ENCODE data around the gene SLC35D2.
A peak's percentile ranks its signal among the peaks of the same experiment; 100 is the strongest.
"Not testable (repeated sequence)": the region's sequence is repeated elsewhere in the genome, so short reads cannot be mapped to it uniquely, and the experiment has no call there.

The SLC35D2 gene

GRCh38 chr9:96350866-96351265 lies 32.6 kb downstream of the SLC35D2 start:
- no peak for DNase-seq

- no peak for DNase-seq
Observed at GRCh38 chr9:96348261-96348660, 35.2 kb downstream of the SLC35D2 start.

DNA sequence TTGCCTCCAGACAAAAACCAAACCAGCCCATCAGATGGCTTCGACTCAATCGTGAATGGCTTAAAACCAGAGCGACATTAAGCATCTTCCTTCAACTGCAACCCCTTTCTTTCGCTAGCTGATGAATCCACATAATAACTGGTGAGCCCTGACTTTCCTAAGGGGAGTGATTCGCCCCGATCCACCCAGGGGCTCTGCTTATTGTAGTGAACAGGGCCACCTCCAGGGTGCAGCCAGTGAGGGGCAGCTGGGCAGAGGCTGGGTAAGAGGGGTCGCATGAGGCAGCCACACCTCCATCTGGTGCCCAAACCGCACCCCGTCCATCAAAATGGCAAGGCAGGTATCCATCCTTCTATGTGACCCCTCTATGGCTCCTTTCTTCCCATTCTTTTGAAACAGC lies 38.0 kb downstream of the SLC35D2 start:
- DNase-seq, result no peak

DNA sequence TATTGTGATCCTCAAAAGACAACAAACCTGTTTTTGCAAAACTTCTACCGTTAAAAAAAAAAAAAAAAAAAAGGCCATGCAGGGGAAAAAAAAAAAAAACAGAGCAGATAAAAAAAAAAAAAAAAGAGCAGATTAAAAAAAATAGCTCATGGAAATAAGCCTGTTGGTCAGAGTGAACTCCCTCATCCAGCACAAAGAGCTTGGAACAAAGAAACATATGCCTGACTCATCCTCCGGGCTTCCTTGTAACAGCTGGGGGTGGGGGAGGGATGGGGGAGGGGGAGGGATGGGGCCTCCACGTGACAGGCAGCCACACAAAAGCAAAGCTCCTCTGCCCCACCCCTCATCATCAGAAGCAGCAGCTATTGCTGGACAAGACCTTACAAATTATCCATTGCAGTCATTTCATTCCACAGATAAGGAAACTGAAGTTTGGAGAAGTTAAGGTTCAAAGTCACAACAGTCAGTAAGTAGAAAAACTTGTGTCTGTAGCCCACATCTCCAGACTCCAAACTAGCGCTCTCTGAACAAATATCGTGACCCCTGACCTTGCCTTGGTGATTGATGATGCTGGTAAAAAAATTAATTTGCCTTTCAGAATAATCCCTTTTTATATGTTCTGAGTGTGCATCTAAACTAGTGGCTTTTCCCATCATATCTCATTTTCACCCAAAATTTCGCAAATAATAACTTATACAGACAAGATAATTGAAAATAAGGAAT lies 38.9 kb downstream of the SLC35D2 start:
- peak; percentile 37 for DNase-seq

DNA sequence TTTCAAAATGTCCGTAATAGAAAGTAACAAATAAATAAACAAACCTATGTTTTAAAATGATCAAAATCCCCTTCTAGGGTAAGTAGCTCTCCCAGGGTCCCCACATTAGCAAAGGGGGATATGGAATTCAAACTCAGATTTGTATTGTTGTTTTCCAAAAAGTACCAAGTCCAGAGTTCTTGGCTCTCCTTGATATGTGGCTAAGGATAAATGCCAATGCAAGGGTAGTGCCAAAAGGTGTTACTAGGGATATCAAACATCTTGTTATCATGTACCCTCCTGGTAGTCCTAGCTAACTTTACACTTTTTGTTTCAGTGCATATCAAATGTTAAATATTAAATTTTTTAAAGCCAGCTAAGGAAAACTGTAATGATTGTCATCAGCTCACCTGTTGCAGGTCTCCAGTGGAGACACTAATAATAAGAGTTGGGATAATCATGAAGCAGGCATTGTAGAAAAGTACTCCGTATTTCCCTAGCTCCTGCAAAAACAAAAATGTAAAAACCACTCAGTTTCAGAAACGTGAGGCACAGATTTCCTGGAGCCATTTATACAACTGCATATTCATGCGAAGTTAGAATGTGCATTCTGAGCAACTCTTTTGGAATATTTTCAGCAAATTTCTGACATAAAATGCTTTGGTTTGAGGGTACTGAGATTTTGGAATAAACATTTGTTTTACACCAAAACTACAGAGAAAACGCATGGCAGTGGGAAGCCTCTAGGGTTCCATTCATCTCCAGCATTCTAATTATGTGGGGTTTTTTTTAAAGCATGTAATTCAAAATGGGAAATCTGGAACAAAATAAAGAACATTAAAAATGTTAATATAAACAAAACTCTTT lies 39.8 kb downstream of the SLC35D2 start:
- DNase-seq, result no peak

DNA sequence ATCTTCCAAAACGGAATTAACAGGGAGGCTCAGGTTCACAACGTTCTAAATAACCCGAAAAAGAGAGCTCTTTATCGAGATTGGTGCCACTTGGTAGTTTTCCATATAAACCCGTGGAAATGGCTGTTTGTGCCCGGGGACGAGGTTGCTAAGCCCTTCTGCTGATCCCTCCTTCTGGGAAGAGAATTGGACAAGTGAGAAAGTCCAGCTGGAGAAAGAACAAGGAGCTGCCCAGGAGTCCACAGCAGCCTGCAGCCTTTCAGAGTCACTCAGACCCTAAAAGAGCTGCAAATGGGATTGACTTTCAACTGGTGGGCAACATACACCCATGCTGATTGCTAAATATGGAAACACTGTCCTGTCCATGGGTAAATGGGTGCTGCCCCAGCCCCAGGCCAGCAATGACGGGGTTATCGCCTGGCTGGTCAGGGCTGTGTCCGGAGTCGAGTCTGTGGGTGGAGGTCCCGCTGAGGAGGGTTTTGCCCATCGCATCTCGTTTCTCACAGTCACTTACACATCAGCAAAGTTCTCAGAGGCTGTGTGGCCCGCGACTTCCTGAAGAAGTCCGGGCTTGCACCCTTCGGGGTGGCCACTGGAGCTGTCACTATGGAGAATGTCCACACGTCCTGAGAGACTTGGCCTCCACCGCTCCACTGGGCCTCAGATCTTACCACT lies 40.8 kb downstream of the SLC35D2 start:
- DNase-seq, result no peak

DNA sequence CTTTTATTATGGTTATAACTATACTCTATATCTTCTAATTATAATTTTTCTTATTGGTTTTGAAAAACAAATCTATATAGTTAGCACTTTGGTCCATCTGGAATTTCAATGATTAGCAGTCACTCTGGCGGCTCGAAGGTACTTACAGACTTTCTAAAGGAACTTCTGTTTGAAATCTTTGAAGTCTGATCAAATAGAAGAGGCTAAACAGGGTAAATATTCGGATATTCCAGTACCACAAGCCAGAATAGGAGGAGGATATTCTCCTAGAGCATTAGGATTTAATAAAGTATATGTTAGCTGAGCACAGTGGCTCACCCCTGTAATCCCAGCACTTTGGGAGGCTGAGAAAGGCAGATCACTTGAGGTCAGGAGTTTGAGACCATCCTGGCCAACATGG lies 42.8 kb downstream of the SLC35D2 start:
- no peak for DNase-seq

- no peak for DNase-seq
Observed at GRCh38 chr9:96338299-96338698, 45.2 kb downstream of the SLC35D2 start.

- no peak for DNase-seq
Observed at GRCh38 chr9:96333958-96334357, 49.6 kb downstream of the SLC35D2 start.

DNA sequence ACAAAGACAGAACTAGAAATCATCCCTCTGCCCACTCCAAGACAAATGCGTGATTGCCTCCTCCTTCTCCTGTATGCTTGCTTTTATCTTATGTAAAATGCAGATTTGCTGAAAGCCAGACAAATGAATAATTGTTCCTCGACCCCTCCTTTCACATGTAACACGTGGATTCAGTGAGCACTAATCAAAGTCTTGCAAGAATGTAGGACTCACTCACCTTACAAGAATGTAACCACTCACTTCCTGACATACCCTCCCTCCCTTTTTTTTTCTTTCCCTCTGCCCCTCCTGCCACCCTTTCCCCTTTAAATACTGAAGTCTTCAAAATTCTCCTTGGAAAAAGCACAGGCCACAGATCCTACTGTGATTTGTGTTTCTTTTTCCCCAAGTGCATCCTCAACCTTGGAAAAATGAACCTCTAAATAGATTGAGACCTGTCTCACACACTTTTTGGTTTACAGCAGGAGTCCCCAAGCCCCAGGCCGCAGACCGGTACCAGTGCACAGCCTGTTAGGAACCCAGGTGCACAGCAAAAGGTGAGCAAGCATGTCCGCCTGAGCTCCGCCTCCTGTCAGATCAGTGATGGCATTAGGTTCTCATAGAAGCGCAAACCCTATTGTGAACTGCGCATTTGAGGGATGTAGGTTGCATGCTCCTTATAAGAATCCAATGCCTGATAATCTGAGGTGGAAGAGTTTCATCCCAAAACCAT lies 52.1 kb downstream of the SLC35D2 start:
- no peak for DNase-seq

DNA sequence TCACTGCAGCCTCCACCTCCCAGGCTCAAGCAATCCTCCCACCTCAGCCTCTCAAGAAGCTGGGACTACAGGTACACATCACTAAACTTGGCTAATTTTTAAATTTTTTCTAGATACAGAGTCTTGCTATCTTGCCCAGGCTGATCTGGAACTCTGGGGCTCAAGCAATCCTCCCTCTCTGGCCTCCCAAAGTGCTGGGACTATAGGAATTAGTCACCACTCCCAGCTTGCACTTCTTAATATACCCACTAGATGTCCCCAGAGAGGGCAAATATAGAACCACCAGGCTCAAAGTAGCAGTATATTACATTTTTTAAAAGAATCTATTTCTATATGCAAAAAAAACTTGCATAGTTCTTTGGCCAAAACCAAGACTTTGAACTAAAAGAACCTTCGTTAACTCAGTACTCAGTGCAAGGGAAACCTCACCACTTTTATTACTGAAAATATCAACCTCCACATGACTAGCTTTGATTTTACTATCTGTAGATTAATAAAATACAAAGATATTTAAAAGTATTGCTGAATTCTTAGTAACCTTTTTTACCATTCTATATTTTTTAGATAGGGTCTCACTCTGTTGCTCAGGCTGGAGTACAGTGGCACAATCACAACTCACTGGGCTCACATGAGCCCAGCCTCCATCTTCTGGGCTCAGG lies 55.7 kb downstream of the SLC35D2 start:
- DNase-seq, result peak; percentile 12

- no peak for DNase-seq
Observed at GRCh38 chr9:96323169-96323568, 60.3 kb downstream of the SLC35D2 start.

DNA sequence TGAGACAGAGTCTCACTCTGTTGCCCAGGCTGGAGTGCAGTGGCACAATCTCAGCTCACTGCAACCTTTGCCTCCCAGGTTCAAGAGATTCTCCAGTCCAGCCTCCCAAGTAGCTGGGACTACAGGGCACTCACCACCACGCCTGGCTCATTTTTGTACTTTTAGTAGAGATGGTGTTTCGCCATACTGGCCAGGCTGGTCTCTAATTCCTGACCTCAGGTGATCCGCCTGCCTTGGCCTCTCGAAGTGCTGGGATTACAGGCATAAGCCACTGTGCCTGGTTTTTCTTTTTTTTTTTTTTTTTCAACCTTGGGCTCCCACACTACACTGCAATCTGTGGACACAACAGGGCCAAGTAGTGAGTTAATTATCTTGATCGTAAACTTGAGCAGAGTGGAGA lies 60.8 kb downstream of the SLC35D2 start:
- not testable (repeated sequence) for DNase-seq

DNA sequence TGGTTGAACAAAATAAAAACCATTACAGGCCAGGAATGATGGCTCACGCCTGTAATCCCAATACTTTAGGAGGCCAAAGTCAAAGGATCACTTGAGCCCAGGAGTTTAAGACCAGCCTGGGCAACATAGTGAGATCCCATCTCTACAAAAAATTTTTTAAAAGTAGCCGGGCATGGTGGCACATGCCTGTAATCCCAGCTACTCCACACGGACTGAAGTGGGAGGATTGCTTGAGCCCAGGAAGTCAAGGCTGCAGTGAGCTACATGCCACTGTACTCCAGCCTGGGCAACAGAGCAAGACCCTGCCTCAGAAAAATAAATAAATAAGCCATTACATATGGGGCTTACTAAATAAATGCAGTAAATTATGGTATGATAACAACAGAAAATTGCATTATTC lies 61.3 kb downstream of the SLC35D2 start:
- DNase-seq, result not testable (repeated sequence)

- no peak for DNase-seq
Observed at GRCh38 chr9:96321515-96321914, 62.0 kb downstream of the SLC35D2 start.

DNA sequence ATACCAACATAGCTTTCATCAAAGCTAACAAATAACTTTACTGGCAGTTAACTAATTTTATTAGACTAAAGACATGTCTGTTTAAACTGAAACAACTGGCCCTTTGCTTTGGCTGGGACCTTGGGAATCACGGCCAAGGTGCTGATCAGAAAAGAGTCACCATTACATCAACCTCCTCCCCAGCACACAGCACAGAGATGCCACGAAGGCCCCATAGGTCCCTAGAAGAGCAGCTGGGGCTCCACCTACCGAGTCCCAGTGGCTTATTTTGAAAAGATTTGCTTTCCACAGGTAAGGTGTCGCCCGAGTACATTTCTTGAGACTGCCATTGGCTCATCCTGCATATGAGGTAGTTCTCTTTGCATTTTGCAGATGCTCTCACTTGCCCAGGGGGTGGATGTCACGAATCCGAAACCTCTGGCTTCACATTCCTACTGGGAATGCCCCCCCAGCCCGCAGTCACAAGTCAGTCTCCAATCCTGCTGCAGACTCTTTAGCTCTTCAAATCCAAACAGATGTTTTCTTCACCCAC lies 62.7 kb downstream of the SLC35D2 start:
- DNase-seq, result no peak

- no peak for DNase-seq
Observed at GRCh38 chr9:96318921-96319565, 64.5 kb downstream of the SLC35D2 start.

DNA sequence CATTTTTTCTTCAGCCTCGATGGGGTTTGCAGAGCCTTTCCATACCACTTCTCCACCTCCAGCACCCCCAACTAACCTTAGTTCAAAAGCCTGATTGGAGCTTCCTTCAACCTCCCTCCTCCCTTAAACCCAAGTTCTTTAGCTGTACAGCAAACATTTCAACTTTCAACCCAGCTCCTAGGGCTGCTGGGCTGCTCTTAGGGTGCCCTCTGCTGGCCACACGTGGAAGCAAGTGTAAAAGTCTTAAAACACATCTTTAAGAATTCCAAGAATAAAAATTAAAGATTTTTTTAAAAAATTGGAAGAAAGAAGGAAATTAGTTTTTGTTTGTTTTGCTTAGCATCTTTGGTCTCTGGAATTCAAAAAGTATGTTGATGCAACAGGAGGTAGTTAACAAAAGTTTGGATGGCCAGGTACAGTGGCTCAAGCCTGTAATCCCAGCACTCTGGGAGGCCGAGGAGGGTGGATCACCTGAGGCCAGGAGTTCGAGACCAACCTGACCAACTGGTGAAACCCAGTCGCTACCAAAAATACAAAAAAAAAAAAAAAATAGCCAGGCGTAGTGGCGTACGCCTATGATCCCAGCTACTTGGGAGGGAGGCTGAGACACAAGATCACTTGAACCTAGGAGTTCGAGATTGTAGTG lies 66.1 kb downstream of the SLC35D2 start:
- DNase-seq, result peak; percentile 1

DNA sequence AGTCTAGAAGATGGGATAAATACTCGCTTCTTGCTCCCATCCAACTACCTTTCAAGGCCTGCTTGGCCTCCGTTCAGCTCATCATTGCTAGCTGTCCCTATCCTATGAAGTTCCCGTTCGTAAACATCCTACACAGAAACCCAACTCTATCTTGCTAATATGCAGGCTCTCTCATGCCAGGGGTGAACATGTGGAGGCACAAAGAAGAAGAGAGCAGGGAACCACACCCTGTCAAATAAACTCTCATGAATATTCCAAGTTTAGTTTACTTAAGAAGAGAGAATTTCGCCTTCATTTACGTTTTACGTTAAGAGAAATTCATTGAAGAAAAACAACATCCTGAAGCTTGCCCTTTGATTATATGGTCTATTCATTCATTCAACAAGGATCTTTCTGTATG lies 73.7 kb downstream of the SLC35D2 start:
- no peak for DNase-seq

- not testable (repeated sequence) for DNase-seq
Observed at GRCh38 chr9:96306958-96307357, 76.6 kb downstream of the SLC35D2 start.

GRCh38 chr9:96305171-96305570 lies 78.3 kb downstream of the SLC35D2 start:
- DNase-seq, result no peak

Measured in COR-L47 (cell line).